ENCODE measurements around the gene CFDP1. TPM values are rescaled to one million over a fixed set of nuclear protein-coding genes. Genes with fewer than 3 reads are reported as not detected.

CFDP1 gene
- total and polyA plus RNA-seq, 2 donors (not counting 3 experiments of a cell fraction or from before 2014, with no cell fraction given), result 17.8 to 53.8 TPM

DNA sequence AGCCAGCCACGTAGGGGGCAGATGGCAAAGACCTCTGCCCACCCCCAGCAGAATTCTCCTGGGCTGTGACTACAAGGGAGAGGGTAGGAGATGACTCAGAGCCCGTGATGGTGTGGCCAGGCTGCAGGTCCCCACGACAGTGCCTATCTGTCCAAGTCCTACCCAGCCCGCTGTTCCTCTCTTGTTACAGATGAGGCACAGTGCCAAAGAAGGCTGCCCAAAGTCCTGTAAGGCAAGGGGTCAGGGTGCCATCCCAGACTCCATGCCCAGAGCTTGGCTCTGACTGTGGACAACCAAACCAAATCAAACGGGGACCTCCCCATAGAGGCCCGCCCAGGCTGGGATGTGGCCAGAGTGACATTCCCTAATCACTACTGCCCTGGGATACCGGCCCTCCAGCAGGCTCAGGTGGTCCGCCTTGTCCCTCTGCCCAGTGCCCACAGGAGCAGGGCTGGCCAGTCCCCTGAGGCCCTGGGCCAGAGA lies 169.3 kb downstream of the CFDP1 start:
- H3K4me3 ChIP-seq (replicated peaks in 1 of 3; ENCODE audit: insufficient read depth in 1 of 3, low read depth in 1 of 3, low read length in 3 of 3), result peak overlapping the region; percentile 82 to 89 (median 88)
- peak overlapping the region; percentile 94 for H3K9ac ChIP-seq (replicated peaks; ENCODE audit: extremely low read depth, insufficient read depth, low read length)
- peak overlapping the region; percentile 93 for H3K27ac ChIP-seq (ENCODE audit: insufficient read depth, low read depth, low read length)
- DNase-seq (ENCODE audit: low read depth, low spot score) (no peak), FAIRE-seq (peak; percentile 85)
- POLR2A ChIA-PET, result interaction anchor here (1.0 to 2.5 kb wide), 3 partner anchors 13 to 121 kb away, joined by 3 to 8 read pairs (median 6); no protein-coding TSS in a partner anchor
- peak; percentile 52 for TF ChIP-seq FOS (IDR thresholded peaks at IDR 0.05; ENCODE audit: borderline replicate concordance, insufficient read depth, low read length)
- no peak for TF ChIP-seq GATA2 (IDR thresholded peaks at IDR 0.05; ENCODE audit: insufficient read depth, insufficient read length, low read depth, low read length)
- H3K9me1 ChIP-seq (replicated peaks; ENCODE audit: control insufficient read depth, extremely low read depth, insufficient read depth, low read length), result no peaks in the 10 kb centered on the region
- no TSS peak for BruUV-seq (replicated peaks)
- intact Hi-C loops (cut with micrococcal nuclease) (loop anchor here (1.0 kb wide), 1 partner anchor 11 kb away; no protein-coding TSS in a partner anchor), dilution Hi-C loops (cut with MboI; ENCODE audit: extremely low pct_ligation_motif_present, low sequenced_read_pairs) (no loop called here)
- no peaks in the 10 kb centered on the region for H3K9me3 ChIP-seq (replicated peaks; ENCODE audit: control insufficient read depth, insufficient read depth, low read length)
- H3K79me2 ChIP-seq (ENCODE audit: control insufficient read depth, insufficient read depth, low read length), result peaks cover 68% of the 10 kb centered on the region
- no peaks in the 10 kb centered on the region for H4K20me1 ChIP-seq (replicated peaks; ENCODE audit: control insufficient read depth, extremely low read depth, insufficient read depth, low read length)
- peak overlapping the region; percentile 89 for H3K4me2 ChIP-seq (ENCODE audit: insufficient read depth, low read length)
- no peaks in the 10 kb centered on the region for H3K27me3 ChIP-seq (ENCODE audit: control insufficient read depth in 2 of 2, insufficient read depth in 2 of 2, low read length in 2 of 2)
- CTCF ChIA-PET, result interaction anchor here (0.6 to 3.2 kb wide), 3 partner anchors 11 to 121 kb away, joined by 3 to 16 read pairs (median 6); no protein-coding TSS in a partner anchor
- H3K4me1 ChIP-seq (ENCODE audit: control insufficient read depth, extremely low read depth, insufficient read depth, low read length), result peaks cover 49% of the 10 kb centered on the region
- H2AFZ ChIP-seq (ENCODE audit: low read depth, low read length), result no peak overlapping the region
- peaks cover 2 to 5% of the 10 kb centered on the region in 2 experiments for H3K36me3 ChIP-seq (ENCODE audit: control insufficient read depth in 2 of 2, extremely low read depth in 1 of 2, insufficient read depth in 2 of 2, low read length in 2 of 2)

DNA sequence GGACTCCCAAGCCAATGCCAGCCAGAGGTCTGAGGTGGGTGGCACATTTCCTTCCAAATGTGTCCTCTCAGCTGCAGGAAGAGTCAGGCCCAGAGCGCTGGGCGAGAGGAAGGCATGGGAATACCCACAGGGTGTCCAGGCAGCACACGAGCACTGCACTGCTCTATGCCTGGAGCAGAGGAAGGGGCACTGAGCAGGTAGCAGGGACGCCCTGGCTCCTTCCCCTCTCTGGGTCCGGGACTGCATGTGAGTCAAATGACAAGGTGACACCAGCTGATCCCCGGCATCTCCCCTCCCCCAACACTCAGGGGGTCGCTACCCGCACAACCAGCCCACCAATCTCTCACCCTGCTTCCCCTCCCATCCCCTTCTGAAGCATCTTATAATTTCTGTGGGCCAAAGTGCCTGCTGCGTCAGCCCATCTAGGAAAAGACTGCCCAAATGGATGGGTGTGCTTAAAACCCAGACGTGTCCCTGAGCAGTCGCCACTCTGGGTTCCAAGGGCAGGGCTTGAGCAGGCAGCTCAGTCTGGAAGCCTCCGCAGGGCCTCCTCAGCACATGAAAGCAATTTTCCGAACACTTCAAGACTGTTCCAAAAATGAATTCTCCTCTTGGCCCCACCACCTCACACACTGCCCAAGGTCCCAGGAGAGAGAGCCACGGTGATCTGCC lies 169.9 kb downstream of the CFDP1 start:
- H3K27ac ChIP-seq (ENCODE audit: insufficient read depth, low read depth, low read length), result peak overlapping the region; percentile 93
- peaks cover 55% of the 10 kb centered on the region for H3K4me1 ChIP-seq (ENCODE audit: control insufficient read depth, extremely low read depth, insufficient read depth, low read length)
- H2AFZ ChIP-seq (ENCODE audit: low read depth, low read length), result no peak overlapping the region
- peak overlapping the region in 2 of 3 experiments; percentile 82 to 89 for H3K4me3 ChIP-seq (replicated peaks in 1 of 3; ENCODE audit: insufficient read depth in 1 of 3, low read depth in 1 of 3, low read length in 3 of 3)
- no peaks in the 10 kb centered on the region for H3K27me3 ChIP-seq (ENCODE audit: control insufficient read depth in 2 of 2, insufficient read depth in 2 of 2, low read length in 2 of 2)
- intact Hi-C loops (cut with micrococcal nuclease), result no loop called here
- peaks cover 74% of the 10 kb centered on the region for H3K79me2 ChIP-seq (ENCODE audit: control insufficient read depth, insufficient read depth, low read length)
- TF ChIP-seq EZH2 (IDR thresholded peaks at IDR 0.05; ENCODE audit: borderline replicate concordance, low read depth, low read length, severe bottlenecking) (no peak), POLR2A (IDR thresholded peaks at IDR 0.05; ENCODE audit: low read depth, low read length) (no peak), FOS (IDR thresholded peaks at IDR 0.05; ENCODE audit: borderline replicate concordance, insufficient read depth, low read length) (no peak), JUN (IDR thresholded peaks at IDR 0.05; ENCODE audit: borderline replicate concordance, insufficient read depth, insufficient read length, low read depth) (no peak), POLR2AphosphoS5 (IDR thresholded peaks at IDR 0.05; ENCODE audit: insufficient read depth, low read depth, low read length) (no peak), MYC (IDR thresholded peaks at IDR 0.05; ENCODE audit: low read depth, low read length) (no peak), GATA2 (IDR thresholded peaks at IDR 0.05; ENCODE audit: insufficient read depth, insufficient read length, low read depth, low read length) (no peak)
- TF ChIP-seq, protein P1, sequence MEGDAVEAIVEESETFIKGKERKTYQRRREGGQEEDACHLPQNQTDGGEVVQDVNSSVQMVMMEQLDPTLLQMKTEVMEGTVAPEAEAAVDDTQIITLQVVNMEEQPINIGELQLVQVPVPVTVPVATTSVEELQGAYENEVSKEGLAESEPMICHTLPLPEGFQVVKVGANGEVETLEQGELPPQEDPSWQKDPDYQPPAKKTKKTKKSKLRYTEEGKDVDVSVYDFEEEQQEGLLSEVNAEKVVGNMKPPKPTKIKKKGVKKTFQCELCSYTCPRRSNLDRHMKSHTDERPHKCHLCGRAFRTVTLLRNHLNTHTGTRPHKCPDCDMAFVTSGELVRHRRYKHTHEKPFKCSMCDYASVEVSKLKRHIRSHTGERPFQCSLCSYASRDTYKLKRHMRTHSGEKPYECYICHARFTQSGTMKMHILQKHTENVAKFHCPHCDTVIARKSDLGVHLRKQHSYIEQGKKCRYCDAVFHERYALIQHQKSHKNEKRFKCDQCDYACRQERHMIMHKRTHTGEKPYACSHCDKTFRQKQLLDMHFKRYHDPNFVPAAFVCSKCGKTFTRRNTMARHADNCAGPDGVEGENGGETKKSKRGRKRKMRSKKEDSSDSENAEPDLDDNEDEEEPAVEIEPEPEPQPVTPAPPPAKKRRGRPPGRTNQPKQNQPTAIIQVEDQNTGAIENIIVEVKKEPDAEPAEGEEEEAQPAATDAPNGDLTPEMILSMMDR (IDR thresholded peaks at IDR 0.05; ENCODE audit: extremely low read depth in 1 of 2, insufficient read depth in 1 of 2, low read depth in 1 of 2, low read length in 2 of 2), result no peak
- TF ChIP-seq, protein P2, sequence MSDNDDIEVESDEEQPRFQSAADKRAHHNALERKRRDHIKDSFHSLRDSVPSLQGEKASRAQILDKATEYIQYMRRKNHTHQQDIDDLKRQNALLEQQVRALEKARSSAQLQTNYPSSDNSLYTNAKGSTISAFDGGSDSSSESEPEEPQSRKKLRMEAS (IDR thresholded peaks at IDR 0.05; ENCODE audit: insufficient read depth, insufficient read length), result no peak
- FAIRE-seq (no peak), DNase-seq (ENCODE audit: low read depth, low spot score) (no peak)
- CTCF ChIA-PET, result interaction anchor here (1.7 to 3.2 kb wide), 3 partner anchors 10 to 122 kb away, joined by 5 to 16 read pairs (median 6); no protein-coding TSS in a partner anchor
- BruUV-seq (replicated peaks), result no TSS peak
- dilution Hi-C loops (cut with MboI; ENCODE audit: extremely low pct_ligation_motif_present, low sequenced_read_pairs), result no loop called here
- no peaks in the 10 kb centered on the region for H4K20me1 ChIP-seq (replicated peaks; ENCODE audit: control insufficient read depth, extremely low read depth, insufficient read depth, low read length)
- POLR2A ChIA-PET, result interaction anchor here (1.0 to 2.5 kb wide), 3 partner anchors 13 to 122 kb away, joined by 3 to 8 read pairs (median 6); no protein-coding TSS in a partner anchor
- H3K4me2 ChIP-seq (ENCODE audit: insufficient read depth, low read length), result peak overlapping the region; percentile 89
- H3K36me3 ChIP-seq (ENCODE audit: control insufficient read depth in 2 of 2, extremely low read depth in 1 of 2, insufficient read depth in 2 of 2, low read length in 2 of 2), result peaks cover 2 to 5% of the 10 kb centered on the region in 2 experiments
- H3K9me3 ChIP-seq (replicated peaks; ENCODE audit: control insufficient read depth, insufficient read depth, low read length), result no peaks in the 10 kb centered on the region
- H3K9me1 ChIP-seq (replicated peaks; ENCODE audit: control insufficient read depth, extremely low read depth, insufficient read depth, low read length), result no peaks in the 10 kb centered on the region
- H3K9ac ChIP-seq (replicated peaks; ENCODE audit: extremely low read depth, insufficient read depth, low read length), result peak overlapping the region; percentile 9
